GM23248 (cell line): ENCODE data around the gene PLEKHH1. TPM values are rescaled to one million over a fixed set of nuclear protein-coding genes. Genes with fewer than 3 reads are reported as not detected.

ENCODE experiments used
- DNase-seq: peaks from one replicate; pipeline ENCODE4 v3.0.0-alpha.2; 2015
- H2AFZ ChIP-seq: fragments of 200-600 bp; sonication (generic); 2 replicates; pipeline ENCODE4 v1.6.1; 2016; ENCODE audit warnings: antibody characterized with exemption
- H3F3A ChIP-seq: fragments of 200-600 bp; sonication (generic); 2 replicates; pipeline ENCODE4 v1.6.1; 2016; ENCODE audit warnings: mild to moderate bottlenecking, antibody characterized with exemption, mixed run types; ENCODE audit not compliant: insufficient read depth
- H3K27ac ChIP-seq: fragments of 200-600 bp; sonication (generic); 2 replicates; pipeline ENCODE4 v1.5.1; 2016; ENCODE audit warnings: mild to moderate bottlenecking
- H3K27me3 ChIP-seq: fragments of 200-600 bp; sonication (generic); replicated peaks from 2 replicates; pipeline ENCODE4 v1.6.1; 2016; ENCODE audit warnings: mild to moderate bottlenecking; ENCODE audit not compliant: insufficient read depth
- H3K36me3 ChIP-seq: fragments of 200-600 bp; sonication (generic); 2 replicates; pipeline ENCODE4 v1.6.1; 2016; ENCODE audit warnings: low read depth, mild to moderate bottlenecking
- H3K4me1 ChIP-seq: fragments of 200-600 bp; sonication (generic); 2 replicates; pipeline ENCODE4 v1.6.1; 2016; ENCODE audit warnings: mild to moderate bottlenecking; ENCODE audit not compliant: insufficient read depth
- H3K4me2 ChIP-seq: fragments of 200-600 bp; sonication (generic); one replicate; pipeline ENCODE4 v1.6.1; 2016; ENCODE audit warnings: mild to moderate bottlenecking; ENCODE audit not compliant: unreplicated experiment
- H3K4me3 ChIP-seq: fragments of 200-600 bp; sonication (generic); 2 replicates; pipeline ENCODE4 v1.5.1; 2016; ENCODE audit warnings: mild to moderate bottlenecking
- H3K79me2 ChIP-seq: fragments of 200-600 bp; sonication (generic); 2 replicates; pipeline ENCODE4 v1.6.1; 2016; ENCODE audit warnings: mild to moderate bottlenecking; ENCODE audit not compliant: insufficient read depth
- H3K9ac ChIP-seq: fragments of 200-600 bp; sonication (generic); 2 replicates; pipeline ENCODE4 v1.6.1; 2016; ENCODE audit warnings: mild to moderate bottlenecking
- H3K9me2 ChIP-seq: fragments of 200-600 bp; sonication (generic); 2 replicates; pipeline ENCODE4 v1.6.1; 2016; ENCODE audit warnings: mixed run types, mild to moderate bottlenecking, moderate library complexity; ENCODE audit not compliant: insufficient read depth
- H3K9me3 ChIP-seq: fragments of 200-600 bp; sonication (generic); one replicate; pipeline ENCODE4 v1.6.1; 2017; ENCODE audit warnings: low read depth
- H4K20me1 ChIP-seq: fragments of 200-600 bp; sonication (generic); 2 replicates; pipeline ENCODE4 v1.6.0; 2016; ENCODE audit not compliant: insufficient read depth
- EZH2 ChIP-seq: fragments of 200-600 bp; sonication (generic); IDR thresholded peaks from 2 replicates; pipeline ENCODE4 v1.6.1; 2018; ENCODE audit warnings: antibody characterized with exemption, mild to moderate bottlenecking; ENCODE audit not compliant: insufficient read depth, poor library complexity, severe bottlenecking
- EZH2phosphoT487 ChIP-seq: fragments of 200-600 bp; sonication (generic); IDR thresholded peaks from 2 replicates; pipeline ENCODE4 v1.6.1; 2018; ENCODE audit warnings: antibody characterized with exemption, moderate library complexity, mild to moderate bottlenecking, low read depth; ENCODE audit not compliant: insufficient read depth
- WGBS, 2 experiments: methylation state at CpG; one replicate each; pipeline ENCODE4 v1.1.6; 2015 to 2017; ENCODE audit warnings: low lambda C conversion rate in 2 of 2, low coverage in 1 of 2; ENCODE audit errors: missing lambda C conversion rate in 2 of 2; 5-methylcytosine and 5-hydroxymethylcytosine counted together
- in situ Hi-C: fragments of 300-500 bp; cut with MboI; formaldehyde crosslinking; loops from 2 replicates; pipeline ENCODE4 v1.15.0; 2020
- polyA plus RNA-seq: library from polyadenylated mRNA; unstranded; fragments of >200 nt; fragmentation: Nextera tagmentation; extraction: Ambion mirVana; gene quantifications from 2 replicates; pipeline ENCODE4 v1.2.1, GENCODE V29; 2016
- total RNA-seq: library from RNA; depleted of rRNA; stranded (reverse); fragments of >200 nt; shearing (Covaris generic); gene quantifications from 2 replicates; pipeline ENCODE4 v1.2.3, GENCODE V29; 2014

PLEKHH1 gene
- total and polyA plus RNA-seq, 2 experiments from 2014 or later: under 0.01 to 0.13 TPM

GRCh38 chr14:67579636-67580035 lies 46.5 kb downstream of the PLEKHH1 start:
- in situ Hi-C loops: no loop called here

GRCh38 chr14:67580336-67581171 lies 47.5 kb downstream of the PLEKHH1 start:
- H3K9ac ChIP-seq: no peak overlapping the region
- H3K4me2 ChIP-seq: no peak overlapping the region
- H3K27ac ChIP-seq: no peak overlapping the region
- no peak for DNase-seq
- no peaks in the 10 kb centered on the region for H3K27me3 ChIP-seq
- in situ Hi-C loops: no loop called here
- H3F3A ChIP-seq: no peaks in the 10 kb centered on the region
- no peaks in the 10 kb centered on the region for H4K20me1 ChIP-seq
- 73 to 76% methylated on average over 11 of the region's 11 CpGs for WGBS, 2 experiments
- no peaks in the 10 kb centered on the region for H3K36me3 ChIP-seq
- no peaks in the 10 kb centered on the region for H3K4me1 ChIP-seq
- no peak for TF ChIP-seq EZH2
- no peak for TF ChIP-seq EZH2phosphoT487
- no peaks in the 10 kb centered on the region for H3K9me2 ChIP-seq
- H3K9me3 ChIP-seq: no peaks in the 10 kb centered on the region
- no peaks in the 10 kb centered on the region for H3K79me2 ChIP-seq
- H2AFZ ChIP-seq: no peak overlapping the region
- H3K4me3 ChIP-seq: no peak overlapping the region

More at GRCh38 chr14:67579636-67580035, 46.5 kb downstream of the PLEKHH1 start:
- no peak for DNase-seq
- no peaks in the 10 kb centered on the region for H3K9me3 ChIP-seq
- no peaks in the 10 kb centered on the region for H3K79me2 ChIP-seq
- H3K4me2 ChIP-seq: no peak overlapping the region
- TF ChIP-seq EZH2phosphoT487: no peak
- no peak for TF ChIP-seq EZH2
- H3K27ac ChIP-seq: no peak overlapping the region
- H3K27me3 ChIP-seq: no peaks in the 10 kb centered on the region
- no peaks in the 10 kb centered on the region for H3K4me1 ChIP-seq
- no peak overlapping the region for H3K9ac ChIP-seq
- H4K20me1 ChIP-seq: no peaks in the 10 kb centered on the region
- no peak overlapping the region for H2AFZ ChIP-seq
- H3K36me3 ChIP-seq: no peaks in the 10 kb centered on the region
- WGBS, 2 experiments: 70 to 76% methylated on average over 7 of the region's 7 CpGs
- no peak overlapping the region for H3K4me3 ChIP-seq
- no peaks in the 10 kb centered on the region for H3F3A ChIP-seq
- no peaks in the 10 kb centered on the region for H3K9me2 ChIP-seq

- H3K4me1 ChIP-seq: no peaks in the 10 kb centered on the region
- no peak for DNase-seq
- H3K9ac ChIP-seq: no peak overlapping the region
- TF ChIP-seq EZH2: no peak
- no peaks in the 10 kb centered on the region for H3K27me3 ChIP-seq
- no peak overlapping the region for H2AFZ ChIP-seq
- H3F3A ChIP-seq: no peaks in the 10 kb centered on the region
- H4K20me1 ChIP-seq: no peaks in the 10 kb centered on the region
- H3K9me2 ChIP-seq: no peaks in the 10 kb centered on the region
- H3K4me2 ChIP-seq: no peak overlapping the region
- WGBS, 2 experiments: 83 to 86% methylated on average over 1 of the region's 1 CpG
- H3K9me3 ChIP-seq: no peaks in the 10 kb centered on the region
- no peak overlapping the region for H3K4me3 ChIP-seq
- no peaks in the 10 kb centered on the region for H3K79me2 ChIP-seq
- in situ Hi-C loops: no loop called here
- no peaks in the 10 kb centered on the region for H3K36me3 ChIP-seq
- no peak overlapping the region for H3K27ac ChIP-seq
These were observed 48.6 kb downstream of the PLEKHH1 start for GRCh38 chr14:67581643-67582042.

- H3K9me2 ChIP-seq: no peaks in the 10 kb centered on the region
- no peaks in the 10 kb centered on the region for H3K9me3 ChIP-seq
- no peak for DNase-seq
- in situ Hi-C loops: no loop called here
- no peaks in the 10 kb centered on the region for H3K4me1 ChIP-seq
- H3K4me2 ChIP-seq: no peak overlapping the region
- no peak overlapping the region for H3K27ac ChIP-seq
- 83% methylated on average over 7 of the region's 7 CpGs for WGBS, 2 experiments
- no peaks in the 10 kb centered on the region for H4K20me1 ChIP-seq
- no peak for TF ChIP-seq EZH2
- no peak for TF ChIP-seq EZH2phosphoT487
- no peaks in the 10 kb centered on the region for H3F3A ChIP-seq
- H3K9ac ChIP-seq: no peak overlapping the region
- H3K27me3 ChIP-seq: no peaks in the 10 kb centered on the region
- no peak overlapping the region for H2AFZ ChIP-seq
- H3K36me3 ChIP-seq: no peaks in the 10 kb centered on the region
- H3K4me3 ChIP-seq: no peak overlapping the region
- no peaks in the 10 kb centered on the region for H3K79me2 ChIP-seq
These were observed 49.0 kb downstream of the PLEKHH1 start for GRCh38 chr14:67582061-67582460.
